Right ventricle myocardium inferior (tissue), 1 donor: Measurements from ENCODE around the gene USP44. TPM values are rescaled to one million over a fixed set of nuclear protein-coding genes. Genes with fewer than 3 reads are reported as not detected.

ENCODE experiments used
- ATAC-seq: fragments of 200-7000 bp; cut with Tn5 transposase; one replicate; pipeline ENCODE4 v1.9.1; 2020; ENCODE audit warnings: mild to moderate bottlenecking, moderate library complexity
- DNase-seq: peaks from one replicate; pipeline ENCODE4 v3.0.0; 2021; ENCODE audit errors: missing footprints
- intact Hi-C: fragments of 100-400 bp; cut with DNase I; formaldehyde crosslinking; loops from one replicate; pipeline ENCODE4 v1.11.0; 2022
- total RNA-seq: library from RNA; stranded (reverse); fragmentation: NEBNext Ultra II Directional; extraction: Animal tissue kit (Norgen Biotek cat#: 25700); gene quantifications from one replicate; pipeline ENCODE4 v1.2.1, GENCODE V29; 2021
- donor health status: DM: no; HTN: yes; CAD: no; lungs with severe emphysema.

Gene USP44
- total RNA-seq, 1 donor from 2014 or later = 1.0 TPM

GRCh38 chr12:95549392-95550084 lies 1.7 kb downstream of the USP44 start:
- ATAC-seq (no peak), DNase-seq (no peak)
- intact Hi-C loops = loop anchor here (10.0 kb wide), 1 partner anchor 1095 kb away; the partner anchor contains the start of gene CEP83

DNA sequence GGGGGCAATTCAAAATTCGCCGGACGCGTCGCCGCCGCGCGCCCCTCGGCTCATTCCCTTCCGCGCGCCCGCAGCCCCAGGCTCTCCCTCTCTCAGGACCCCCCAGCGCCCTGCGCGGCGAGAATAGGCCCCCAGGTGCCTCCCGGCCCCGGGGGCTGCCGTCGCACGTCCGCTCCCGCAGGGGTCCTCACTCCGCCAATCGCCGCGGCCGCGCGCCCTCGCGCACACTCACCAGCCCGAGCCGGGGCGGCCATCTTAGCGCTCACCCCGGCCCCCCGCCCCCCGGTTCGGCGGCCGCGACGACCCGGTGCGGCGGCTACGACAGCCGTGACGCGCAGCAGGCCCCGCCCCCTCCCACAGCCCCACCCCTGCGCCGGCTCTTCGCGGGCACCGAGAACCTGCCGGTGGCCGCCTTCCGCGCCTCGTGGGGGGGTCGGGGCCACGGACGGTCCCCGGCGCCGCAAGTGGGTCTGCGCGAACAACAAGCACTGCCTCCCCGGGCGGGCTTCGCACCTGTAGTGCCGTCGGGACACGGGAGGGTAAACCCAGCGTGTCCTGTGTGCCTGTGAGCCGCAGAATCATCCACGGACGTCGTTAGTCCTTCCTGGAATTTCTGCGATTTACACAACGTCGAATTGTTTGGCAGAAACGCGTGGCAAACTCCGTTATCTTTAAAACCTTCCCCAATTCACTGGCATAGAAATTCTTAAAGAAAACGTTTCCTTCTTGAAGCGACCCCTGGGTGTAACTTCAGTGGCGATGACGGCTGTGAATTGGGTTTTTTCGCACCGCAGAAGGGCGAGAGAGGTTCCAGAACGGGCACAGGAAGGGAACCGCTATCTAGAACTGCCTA lies 2.5 kb downstream of the USP44 start:
- intact Hi-C loops = loop anchor here (10.0 kb wide), 1 partner anchor 1094 kb away; the partner anchor contains the start of gene CEP83
- DNase-seq (peak; percentile 80), ATAC-seq (peak; percentile 94)

DNA sequence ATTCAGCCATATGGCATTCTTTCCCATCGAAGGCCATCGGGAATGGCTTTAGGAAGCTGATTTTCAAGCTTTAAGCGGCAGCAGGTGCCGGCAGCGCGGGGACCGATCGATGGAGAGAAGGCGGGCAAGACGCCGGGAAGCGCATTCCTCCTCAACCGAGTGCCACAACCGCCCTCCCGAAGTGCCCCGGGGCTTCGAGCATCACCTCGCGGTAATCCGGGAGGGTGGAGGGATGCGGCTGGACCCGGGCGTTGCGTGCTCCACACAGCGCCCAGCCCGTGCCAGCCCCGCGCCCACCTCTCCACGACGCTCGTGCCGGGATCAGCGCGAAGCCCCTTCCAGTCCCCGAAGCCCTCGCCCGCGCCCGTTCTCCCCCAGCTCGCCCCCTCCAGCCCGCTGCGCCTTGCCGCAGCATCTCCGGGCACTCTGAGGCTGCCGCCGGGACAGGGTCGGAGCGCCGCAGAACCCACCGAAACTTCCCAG lies 3.2 kb downstream of the USP44 start:
- intact Hi-C loops = loop anchor here (10.0 kb wide), 1 partner anchor 1093 kb away; the partner anchor contains the start of gene CEP83
- peak; percentile 61 for ATAC-seq
- DNase-seq = no peak

GRCh38 chr12:95547522-95548055 lies 3.7 kb downstream of the USP44 start:
- intact Hi-C loops = loop anchor here (10.0 kb wide), 1 partner anchor 1093 kb away; the partner anchor contains the start of gene CEP83
- ATAC-seq (peak; percentile 6), DNase-seq (no peak)

- intact Hi-C loops = loop anchor here (10.0 kb wide), 1 partner anchor 1092 kb away; the partner anchor contains the start of gene CEP83
- DNase-seq (no peak), ATAC-seq (no peak)
Observed at GRCh38 chr12:95546491-95546813, 4.8 kb downstream of the USP44 start.

GRCh38 chr12:95545731-95546490 lies 5.4 kb downstream of the USP44 start:
- intact Hi-C loops = loop anchor here (10.0 kb wide), 1 partner anchor 1091 kb away; the partner anchor contains the start of gene CEP83
- no peak for DNase-seq
- no peak for ATAC-seq

GRCh38 chr12:95545303-95545702 lies 6.0 kb downstream of the USP44 start:
- ATAC-seq = no peak

DNA sequence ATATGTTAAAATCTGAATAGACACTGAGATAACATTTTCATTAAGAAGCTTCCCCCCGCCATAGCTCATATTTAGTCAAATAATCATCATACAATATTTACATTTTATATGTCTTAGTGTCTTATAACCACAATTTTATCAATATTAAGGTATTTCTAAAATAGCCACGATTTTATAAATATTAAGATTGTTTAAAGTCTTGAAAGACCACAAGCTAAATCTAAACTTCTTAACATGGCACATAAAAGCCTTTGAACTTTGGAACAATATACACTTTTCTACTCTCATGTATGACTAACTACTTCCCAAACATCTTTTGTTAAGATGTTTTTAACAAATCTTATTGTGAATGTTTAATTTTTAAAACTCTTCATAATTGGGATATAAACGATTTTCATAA lies 6.5 kb downstream of the USP44 start:
- no peak for ATAC-seq
- intact Hi-C loops = loop anchor here (10.0 kb wide), 1 partner anchor 1090 kb away; the partner anchor contains the start of gene CEP83
- DNase-seq = no peak

More at GRCh38 chr12:95545303-95545702, 6.0 kb downstream of the USP44 start:
- no peak for DNase-seq
- intact Hi-C loops = loop anchor here (10.0 kb wide), 1 partner anchor 1091 kb away; the partner anchor contains the start of gene CEP83

GRCh38 chr12:95543305-95543704 lies 8.0 kb downstream of the USP44 start:
- intact Hi-C loops = loop anchor here (10.0 kb wide), 1 partner anchor 1089 kb away; the partner anchor contains the start of gene CEP83
- DNase-seq (no peak), ATAC-seq (no peak)

GRCh38 chr12:95541436-95541835 lies 9.8 kb downstream of the USP44 start:
- no peak for DNase-seq
- ATAC-seq = no peak
- intact Hi-C loops = loop anchor here (10.0 kb wide), 1 partner anchor 1087 kb away; the partner anchor contains the start of gene CEP83

DNA sequence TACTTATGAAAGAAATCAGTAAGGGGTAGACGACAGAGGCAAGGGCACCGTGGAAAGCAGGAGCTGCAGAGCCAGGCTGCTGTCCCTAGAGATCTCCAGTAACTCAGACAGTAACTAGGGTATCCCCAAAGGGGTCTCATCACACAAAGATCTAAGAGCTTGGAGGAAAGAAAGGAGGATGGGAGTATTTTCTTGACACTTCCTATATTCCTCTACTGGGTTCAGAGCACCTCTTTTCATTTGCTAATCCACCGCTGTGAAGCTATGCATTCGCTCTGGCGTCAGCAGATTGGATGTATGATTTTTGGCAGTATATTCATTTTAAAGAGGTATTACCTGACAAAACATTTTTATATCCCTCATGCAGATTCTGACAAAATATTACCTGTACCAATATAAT lies 12.6 kb downstream of the USP44 start:
- ATAC-seq = no peak
- no peak for DNase-seq
- intact Hi-C loops = no loop called here

DNA sequence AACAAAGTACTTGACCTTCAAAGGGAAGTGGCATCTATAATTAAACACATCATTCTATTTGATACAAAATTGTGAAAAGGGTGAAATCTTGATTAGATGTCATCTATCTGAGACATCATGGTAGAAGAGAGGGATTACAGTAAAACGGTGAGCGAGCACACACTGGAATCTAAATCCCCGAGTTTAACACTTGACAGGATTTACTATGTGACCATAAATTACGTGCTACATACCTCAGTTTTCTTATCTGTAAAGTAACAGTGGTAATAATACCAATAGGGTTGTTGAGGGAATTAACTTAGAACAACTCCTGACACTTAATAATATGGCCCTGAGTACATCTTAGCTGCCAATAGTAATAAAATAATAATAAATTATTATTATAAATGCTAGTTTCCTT lies 13.3 kb downstream of the USP44 start:
- DNase-seq (no peak), ATAC-seq (no peak)
- intact Hi-C loops = no loop called here

DNA sequence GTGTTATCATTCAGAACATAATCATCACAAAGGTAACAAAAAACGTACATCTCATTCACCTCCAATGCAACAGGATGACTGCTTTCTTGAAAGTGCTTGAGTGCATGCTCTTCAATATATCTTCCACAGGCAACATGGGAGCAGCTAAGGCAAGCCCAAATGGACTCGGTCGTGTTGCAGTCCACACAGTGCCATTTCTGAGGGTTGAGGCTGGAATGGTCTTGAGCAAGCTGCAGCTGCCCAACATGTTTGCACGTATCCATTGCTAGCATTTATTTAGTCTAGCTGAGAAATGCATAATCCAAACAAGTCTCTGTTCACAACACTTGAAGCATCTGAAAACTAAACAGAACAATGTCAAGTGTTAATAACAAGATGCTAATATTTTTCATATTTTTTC lies 17.3 kb downstream of the USP44 start:
- ATAC-seq (no peak), DNase-seq (no peak)
- intact Hi-C loops = loop anchor here (1.0 to 5.0 kb wide), 3 partner anchors 183 to 417 kb away; no protein-coding TSS in a partner anchor

DNA sequence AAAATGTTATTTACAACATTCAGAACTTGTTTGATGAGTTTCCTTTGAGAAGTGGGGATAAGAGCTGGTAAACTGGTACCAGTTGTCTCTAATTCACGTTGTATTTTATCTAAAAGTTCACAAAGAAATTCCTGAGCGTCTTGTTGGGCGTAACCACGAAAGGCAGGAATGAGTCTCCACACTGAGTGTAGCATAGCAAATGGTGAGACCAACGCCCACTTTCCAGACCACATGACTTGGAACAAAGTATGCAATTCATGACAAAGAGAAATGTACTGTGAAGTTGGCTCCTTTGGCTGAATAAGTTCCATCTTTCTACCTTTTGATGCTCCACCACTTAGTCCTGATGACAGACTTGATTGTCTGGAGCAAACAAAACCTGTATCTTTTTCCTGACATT lies 18.4 kb downstream of the USP44 start:
- intact Hi-C loops = loop anchor here (1.0 to 5.0 kb wide), 3 partner anchors 182 to 416 kb away; no protein-coding TSS in a partner anchor
- DNase-seq (no peak), ATAC-seq (no peak)

- ATAC-seq (no peak), DNase-seq (no peak)
- intact Hi-C loops = loop anchor here (5.0 kb wide), 1 partner anchor 192 kb away; no protein-coding TSS in a partner anchor
Observed at GRCh38 chr12:95529693-95530225, 21.5 kb downstream of the USP44 start.

GRCh38 chr12:95528431-95528830 lies 22.8 kb downstream of the USP44 start:
- no peak for DNase-seq
- no peak for ATAC-seq
- intact Hi-C loops = no loop called here

- intact Hi-C loops = no loop called here
- ATAC-seq (no peak), DNase-seq (no peak)
Observed at GRCh38 chr12:95522692-95523091, 28.6 kb downstream of the USP44 start.

DNA sequence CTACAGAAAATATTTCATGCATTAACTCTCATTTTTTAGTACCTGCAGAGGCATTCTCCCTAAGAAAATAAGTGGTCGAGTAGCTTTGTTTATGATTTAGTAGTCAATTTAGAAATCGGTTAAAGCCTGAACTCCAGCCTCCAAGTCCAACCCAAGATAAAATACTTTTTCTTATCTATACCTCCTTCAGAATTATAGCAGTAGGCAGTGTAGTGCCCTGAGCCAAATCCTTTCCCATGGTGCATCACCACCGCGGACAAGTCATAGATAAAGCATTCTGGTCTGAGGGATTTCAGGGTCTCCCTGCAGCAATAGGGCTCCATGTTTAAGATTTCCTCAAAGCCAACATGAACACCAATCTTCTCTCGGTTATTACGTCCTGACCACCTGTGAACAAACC lies 30.5 kb downstream of the USP44 start:
- DNase-seq (no peak), ATAC-seq (no peak)
- intact Hi-C loops = no loop called here
